HG03432 (cell line): Measurements from ENCODE around the gene ANXA8.

Source experiments
- ATAC-seq: cut with Tn5 transposase; IDR thresholded peaks from one replicate; pipeline ENCODE4 v1.9.1; 2021; ENCODE audit warnings: mild to moderate bottlenecking, moderate library complexity; ENCODE audit not compliant: unreplicated experiment

ANXA8 gene

DNA sequence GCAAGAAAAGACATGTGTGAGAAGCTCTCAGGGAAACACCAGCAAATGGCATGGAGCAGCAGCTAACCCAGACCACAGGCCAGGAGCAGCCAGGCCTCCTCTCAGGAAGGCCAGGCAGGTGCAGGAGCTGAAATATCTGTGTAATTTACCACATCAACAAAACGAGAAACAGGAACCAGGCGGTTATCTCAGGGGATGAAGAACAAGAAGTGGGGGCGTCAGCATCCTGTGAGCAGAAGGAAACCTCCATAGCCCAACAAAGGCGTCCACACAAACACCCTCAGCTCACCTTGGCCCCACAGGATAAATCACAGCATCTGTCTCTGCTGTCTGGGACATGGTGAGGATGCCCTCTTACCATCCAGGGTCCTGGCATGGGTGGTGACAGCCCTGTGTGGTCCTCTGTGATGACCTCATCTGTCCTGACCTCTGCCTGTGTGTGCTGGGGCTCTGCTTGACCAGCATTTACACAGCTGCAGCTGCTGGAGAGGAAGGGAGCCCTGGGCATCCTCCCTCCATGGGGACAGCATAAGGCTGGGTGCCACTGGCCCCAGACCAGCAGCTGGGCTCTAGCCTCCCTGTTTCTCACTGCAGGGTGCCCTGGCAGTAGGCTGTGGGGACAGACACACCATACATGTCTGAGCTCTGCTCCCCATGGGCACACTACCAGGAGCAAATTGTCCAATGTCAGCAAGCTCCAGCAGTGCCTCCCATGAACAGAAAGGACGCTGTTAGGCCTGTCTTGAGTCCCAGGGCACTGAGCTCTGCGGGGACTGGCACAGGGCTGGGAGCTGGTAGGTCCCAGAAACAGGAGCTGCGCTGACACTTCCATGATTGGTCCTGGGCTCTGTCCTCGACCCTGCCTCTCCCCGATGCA lies 34.6 kb downstream of the ANXA8 start:
- no peak for ATAC-seq

DNA sequence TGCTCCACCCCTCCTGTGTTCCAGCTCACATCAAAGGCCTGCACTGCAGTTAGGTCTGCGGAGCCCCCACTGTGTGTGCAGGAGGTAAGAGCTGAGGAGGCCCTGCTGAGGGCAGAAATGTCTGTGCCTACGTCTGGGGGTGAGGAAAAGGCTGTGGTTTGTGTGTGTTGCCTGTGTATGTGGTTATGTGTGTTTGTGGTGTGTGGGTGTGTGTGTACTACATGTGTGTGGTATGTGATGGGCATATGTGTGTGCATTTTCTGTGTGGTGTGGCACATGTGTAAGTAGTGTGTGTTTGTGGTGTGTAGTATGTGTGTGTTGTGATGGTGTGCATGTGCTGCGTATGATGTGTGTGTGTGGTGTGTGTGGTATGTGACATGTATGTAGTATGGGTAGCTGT lies 36.2 kb downstream of the ANXA8 start:
- no peak for ATAC-seq

DNA sequence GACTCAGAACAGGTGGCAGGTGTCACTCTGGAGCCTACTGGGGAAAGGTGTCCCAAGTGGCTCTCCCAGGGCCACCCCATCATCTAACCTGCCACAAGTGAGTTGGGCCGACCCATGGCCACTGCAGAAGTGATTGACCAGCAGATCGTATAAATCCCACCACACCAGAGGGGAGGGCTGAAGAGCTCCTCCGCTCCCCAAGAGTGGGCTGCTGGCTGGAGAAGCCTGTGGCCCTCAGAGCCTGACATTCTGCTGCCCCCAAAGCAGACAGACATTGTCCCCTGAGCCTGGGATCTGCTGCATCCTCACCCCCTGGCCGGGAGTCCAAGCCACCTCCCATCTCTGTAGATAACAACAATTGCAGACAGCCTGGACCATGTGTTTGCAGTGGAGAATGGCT lies 36.7 kb downstream of the ANXA8 start:
- ATAC-seq: no peak

DNA sequence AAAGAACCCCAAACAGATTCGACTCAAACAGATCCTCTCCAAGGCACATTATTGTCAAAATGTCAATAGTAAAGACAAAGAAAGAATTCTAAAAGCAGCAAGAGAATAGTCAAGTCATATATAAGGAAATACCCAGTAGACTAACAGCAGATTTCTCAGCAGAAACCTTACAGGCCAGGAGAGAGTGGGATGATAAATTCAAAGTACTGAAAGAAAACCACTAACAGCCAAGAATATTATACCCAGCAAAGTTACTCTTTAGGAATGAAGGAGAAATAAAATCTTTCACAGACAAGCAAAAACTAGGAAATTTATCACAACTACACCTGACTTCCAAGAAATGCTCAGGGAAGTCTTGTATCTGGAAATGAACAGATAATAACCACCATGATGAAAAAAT lies 38.2 kb downstream of the ANXA8 start:
- ATAC-seq: no peak

DNA sequence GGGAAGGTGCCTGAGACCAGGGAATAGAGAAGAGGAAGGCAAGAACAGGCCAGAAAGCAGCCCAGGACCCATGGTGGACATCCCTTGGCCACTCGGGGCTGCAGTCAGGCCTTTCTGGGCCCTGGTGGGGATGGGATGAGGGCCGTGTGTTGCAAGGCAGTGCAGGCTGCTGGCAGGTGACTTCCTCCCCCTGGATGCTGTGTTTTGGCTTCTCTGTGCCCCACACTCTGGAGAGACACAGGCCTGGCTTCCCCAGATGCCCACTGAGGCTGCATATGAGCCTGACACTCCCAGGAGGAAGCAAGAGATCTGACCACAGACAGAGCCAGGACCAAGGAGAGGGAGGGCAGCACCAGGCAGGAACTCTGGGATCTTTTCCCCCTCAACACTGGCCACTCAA lies 39.9 kb downstream of the ANXA8 start:
- ATAC-seq: no peak

DNA sequence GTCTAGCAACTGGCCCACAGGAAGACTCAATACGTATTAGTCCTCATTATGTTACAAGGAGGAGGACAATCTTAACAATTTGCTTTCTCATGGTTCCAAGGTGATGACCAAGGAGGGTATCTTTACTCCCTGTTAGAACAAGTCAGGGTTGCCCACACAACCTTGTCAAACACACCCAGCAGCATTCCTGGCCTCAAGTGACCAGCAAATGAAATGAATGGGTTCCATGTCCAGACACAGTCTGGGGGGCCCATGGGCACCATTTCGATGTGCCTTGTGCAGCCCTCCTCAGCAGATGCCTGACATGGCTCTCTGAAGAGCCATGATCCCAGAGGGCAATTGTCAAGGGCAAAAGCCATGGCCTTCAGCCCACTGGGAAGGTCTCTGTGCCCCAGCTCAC lies 40.8 kb downstream of the ANXA8 start:
- no peak for ATAC-seq

DNA sequence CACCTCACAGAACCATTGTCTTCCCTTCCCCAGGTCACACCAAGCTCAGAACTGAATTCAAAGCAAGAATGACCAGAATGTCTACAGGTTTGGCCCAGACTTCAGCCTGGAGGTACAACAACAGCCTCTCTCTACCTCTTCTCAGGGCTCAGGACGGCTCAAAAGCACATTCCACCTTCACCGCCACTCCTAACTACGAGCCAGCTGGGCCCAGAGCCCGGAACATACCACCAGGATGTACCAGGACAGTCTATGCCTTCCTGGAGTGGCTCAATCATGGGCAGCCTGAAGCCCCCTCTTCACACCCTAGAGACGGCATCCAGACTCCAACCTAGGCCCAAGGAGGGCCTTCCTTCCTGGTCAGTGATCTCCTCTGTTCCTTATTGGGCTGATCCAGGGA lies 41.6 kb downstream of the ANXA8 start:
- no peak for ATAC-seq

DNA sequence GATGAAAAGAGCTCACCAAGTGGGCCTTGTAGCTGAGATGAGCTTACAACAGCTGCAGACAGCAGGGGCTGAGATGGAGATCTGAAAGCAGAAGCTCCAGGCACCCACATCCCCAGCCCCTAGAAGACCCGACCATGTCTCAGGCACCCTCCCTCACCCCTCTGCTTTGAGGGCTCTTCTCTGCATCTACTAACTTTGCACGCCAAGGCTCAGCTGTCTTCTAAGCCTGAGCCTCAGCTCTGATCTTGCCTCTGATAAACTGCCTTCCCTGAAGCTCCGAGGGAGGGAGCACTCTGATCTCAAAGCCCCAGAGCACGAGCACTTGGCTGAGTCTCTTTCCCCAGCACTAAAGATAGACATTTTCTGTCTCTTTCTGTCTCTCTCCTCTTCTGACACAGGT lies 42.0 kb downstream of the ANXA8 start:
- no peak for ATAC-seq

DNA sequence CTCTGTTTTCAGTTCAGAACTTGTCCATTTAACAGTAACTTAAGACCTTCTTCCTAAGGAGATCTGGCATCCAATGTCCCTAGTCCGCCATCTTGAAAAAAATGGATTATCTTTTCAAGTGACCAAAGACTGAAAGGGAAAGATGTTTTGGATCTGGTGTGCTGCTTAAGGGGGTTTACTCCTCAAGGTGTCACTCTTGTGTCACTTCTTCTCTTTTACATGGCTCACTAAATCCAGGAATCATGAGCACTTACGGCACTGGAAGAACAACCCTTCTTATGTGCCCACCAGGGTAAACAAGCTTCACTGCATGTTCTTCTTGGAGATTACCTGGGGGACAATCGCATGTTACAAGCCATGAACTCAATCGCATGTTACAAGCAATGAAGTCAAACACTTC lies 43.7 kb downstream of the ANXA8 start:
- no peak for ATAC-seq

DNA sequence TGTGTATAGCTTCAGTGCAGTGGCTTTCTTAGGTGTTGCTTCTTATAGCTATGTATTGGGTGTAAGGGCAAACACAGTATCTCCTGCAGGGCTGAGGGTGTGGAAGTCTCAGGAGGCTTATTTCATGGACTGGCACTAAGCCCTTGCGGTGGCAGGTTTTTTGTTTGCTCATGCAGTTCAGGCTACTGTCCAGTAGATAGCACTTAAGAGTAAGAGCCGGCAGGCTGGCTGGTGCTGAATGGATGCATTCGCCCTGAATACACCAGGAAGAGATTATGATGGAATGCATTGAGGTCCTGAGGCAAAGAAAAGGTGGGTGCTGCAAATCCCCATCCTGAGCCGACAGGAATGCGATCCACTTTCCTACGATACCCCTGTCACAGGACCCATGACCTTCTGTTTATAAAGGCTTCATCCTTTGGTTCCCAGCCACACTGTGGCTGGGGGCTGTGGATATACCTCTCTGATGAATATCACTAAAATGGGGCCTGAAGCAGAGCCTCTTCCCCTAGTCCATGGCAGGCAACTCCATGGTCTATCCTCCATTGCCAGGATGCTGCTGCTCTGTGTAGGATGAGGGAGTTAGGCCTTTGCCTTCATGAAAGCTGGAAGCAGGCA lies 44.9 kb downstream of the ANXA8 start:
- no peak for ATAC-seq

DNA sequence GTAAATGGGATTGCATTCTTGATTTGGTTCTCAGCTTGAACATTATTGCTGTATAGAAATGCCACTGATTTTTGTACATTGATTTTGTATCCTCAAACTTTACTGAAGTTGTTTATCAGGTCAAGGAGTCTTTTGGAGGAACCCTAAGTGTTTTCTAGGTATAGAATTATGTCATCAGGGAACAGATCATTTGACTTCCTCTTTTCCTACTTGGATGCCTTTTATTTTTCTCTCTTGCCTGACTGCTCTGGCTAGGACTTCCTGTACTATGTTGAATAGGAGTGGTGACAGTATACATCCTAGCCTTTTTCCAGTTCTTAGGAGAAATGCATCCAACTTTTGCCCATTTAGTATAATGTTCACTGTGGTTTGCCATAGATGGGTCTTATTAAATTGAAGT lies 48.8 kb downstream of the ANXA8 start:
- no peak for ATAC-seq

DNA sequence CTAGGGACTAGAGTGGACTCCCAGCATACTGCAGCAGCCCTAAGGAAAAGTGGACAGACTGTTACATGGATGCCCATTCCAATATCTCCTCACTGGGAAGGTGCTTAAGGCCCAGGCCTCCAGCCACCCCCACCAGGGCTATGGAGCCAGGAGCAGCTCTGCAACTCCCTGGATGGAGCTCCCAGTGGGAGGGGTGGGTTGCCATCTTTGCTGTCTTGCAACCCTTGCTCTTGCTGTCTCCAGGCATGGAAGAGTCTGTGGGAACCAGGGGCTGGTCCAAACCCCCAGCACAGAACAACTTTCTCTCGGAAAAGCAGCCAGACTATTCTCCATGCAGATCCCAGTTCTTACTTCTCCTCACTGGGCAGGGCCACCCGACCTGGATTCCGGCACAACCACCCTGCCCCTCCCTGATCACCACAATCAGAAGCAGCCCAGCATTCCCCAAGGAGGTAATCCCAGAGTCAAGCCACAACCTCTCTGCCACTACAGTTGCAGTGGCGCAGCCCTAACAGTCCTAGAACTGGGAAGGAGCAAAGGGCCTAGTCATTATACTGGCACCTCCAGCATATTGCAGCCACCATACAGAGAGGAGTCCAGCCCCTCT lies 58.0 kb downstream of the ANXA8 start:
- ATAC-seq: no peak

DNA sequence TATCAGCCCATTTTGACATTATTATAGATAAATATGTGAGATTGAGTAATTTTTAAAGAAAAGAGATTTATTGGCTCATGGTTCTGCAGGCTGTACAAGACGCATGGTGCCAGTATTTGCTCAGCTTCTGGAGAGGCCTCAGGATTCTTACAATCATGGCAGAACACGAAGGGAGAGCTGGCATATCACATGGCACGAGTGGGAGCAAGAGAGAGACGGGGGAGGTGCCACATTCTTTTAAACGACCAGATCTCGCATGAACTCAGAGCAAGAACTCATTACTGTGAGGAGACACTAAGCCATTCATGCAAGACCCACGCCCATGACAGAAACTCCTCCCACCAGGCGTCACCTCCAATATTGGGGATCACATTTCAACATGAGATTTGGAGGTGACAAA lies 59.7 kb downstream of the ANXA8 start:
- ATAC-seq: no peak

DNA sequence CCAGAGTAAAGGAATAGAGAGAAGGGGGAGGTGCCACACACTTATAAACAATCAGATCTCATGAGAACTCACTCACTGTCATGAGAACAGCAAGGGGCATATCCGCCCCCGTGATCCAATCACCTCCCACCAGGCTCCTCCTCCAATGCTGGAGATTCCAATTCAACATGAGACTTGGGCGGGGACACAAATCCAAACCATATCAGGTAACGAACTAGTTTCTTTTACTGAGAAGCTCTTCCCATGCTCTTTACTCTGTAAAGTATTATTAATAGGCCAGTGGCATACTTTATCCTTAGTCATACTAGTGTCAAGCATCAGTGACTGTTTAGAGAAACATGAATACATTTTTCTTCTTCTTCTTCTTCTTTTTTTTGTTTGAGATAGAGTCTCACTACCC lies 60.4 kb downstream of the ANXA8 start:
- ATAC-seq: no peak

DNA sequence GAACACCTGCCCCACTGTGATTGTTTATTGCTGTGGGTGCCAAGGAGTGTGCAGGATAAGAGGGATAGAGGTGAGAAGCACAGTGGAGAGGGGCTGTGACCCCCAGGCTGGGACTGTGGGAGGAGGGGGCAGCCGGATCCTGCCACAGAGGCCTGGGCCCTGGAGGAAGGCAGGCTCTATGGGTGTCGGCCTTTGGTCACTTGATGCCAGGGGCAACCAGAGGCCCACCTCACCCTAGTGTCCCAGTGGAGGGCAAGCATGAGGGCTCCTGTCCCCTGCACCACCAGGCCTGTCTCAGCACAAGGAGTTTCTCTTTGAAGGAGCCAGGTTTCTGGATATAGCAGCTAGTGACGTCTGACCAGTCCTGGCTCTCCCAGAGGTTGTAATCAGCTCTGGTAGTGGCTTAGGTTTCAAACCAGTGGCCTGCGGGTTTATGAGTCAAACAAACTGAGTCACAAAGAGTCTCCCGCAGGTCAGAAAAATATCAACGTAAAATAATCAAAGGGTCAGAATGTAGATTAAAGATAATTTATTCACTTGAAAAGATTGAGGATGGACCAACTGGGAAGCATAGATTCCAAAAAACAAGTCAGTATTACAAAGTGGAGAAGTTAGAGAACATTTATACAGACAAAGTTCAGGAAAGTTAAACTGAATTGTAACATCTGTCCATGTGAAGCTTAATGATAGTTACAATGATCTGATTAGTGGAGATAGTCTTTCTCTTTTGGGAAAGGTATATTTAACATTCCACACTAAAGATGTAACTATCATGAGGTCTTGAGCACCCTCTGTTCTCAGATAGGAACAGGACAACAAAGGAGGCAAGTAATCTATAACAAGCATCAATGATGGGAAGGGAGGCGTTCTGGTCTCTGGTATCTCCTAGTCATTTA lies 62.6 kb downstream of the ANXA8 start:
- ATAC-seq: no peak

DNA sequence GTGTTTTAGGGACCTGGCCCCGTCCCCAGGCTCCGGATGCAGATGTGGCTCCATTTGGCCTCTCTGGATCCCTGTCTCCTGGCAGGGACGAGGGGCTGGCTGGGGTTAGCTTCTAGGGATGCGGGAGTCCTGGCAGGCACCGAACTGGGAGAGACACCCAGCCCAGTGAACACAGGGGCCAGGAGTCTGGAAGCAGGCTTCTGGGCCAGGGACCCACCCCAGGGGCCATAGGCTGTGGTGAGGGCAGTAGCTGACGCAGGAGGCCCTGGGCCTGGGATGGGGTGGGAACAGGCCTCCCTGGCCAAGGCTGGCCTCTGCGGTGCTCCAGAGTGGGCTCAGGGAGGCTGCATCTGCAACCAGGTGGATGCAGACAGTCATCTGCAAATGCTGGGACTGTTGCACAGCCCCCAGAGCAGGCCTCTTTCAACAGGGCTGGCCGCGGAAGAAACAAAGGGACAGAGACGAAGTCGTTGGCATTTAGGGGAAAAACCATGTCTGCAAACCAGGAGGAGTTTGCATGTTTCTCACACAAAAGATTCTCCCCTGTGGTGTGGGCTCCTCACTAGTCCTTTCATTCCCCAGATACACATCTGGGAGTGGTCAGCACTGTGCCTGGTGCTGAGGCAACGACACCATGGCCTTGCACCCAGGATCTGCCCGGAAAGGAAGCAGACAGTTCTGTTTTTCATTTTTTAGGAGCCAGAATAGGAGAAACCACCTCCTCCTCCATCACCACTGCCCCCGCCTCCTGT lies 63.4 kb downstream of the ANXA8 start:
- ATAC-seq: no peak

DNA sequence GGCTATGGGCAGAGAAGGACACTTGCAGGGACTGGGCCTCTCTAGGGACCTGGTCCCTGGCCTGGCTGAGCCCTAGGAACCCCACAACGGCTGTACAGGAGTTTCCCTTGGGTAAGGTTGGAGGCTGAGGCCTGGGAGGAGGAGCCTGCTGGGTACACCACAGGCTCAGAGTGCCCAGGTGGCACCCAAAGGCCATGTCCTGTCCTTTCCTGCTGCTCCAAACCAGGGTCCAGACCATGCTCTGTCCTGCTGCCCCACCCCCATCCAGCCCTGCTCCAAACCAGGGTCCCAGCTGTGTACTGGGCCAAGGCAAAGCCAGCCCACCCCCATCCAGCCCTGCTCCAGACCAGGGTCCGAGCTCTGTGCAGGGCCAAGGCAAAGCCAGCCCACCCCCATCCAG lies 64.5 kb downstream of the ANXA8 start:
- no peak for ATAC-seq

DNA sequence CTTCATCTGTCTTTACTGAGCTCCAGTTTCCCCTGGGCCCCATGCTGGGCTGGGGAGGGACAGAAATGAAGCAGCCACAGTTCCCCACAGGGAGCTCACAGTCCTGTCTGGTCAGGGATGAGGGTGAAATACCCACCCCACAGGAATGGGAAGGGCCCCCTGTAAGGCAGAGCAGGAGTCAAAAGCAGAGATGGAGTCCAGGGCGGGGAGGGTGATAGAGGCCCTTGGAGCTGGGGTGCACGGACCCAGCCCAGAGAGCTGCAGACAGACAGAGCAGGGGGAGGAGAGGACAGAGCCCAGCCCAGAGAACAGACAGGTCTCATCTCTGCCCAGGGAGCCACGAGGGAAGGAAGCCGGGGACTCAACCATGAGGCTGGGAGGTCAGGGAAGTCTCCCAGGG lies 64.9 kb downstream of the ANXA8 start:
- ATAC-seq: no peak

DNA sequence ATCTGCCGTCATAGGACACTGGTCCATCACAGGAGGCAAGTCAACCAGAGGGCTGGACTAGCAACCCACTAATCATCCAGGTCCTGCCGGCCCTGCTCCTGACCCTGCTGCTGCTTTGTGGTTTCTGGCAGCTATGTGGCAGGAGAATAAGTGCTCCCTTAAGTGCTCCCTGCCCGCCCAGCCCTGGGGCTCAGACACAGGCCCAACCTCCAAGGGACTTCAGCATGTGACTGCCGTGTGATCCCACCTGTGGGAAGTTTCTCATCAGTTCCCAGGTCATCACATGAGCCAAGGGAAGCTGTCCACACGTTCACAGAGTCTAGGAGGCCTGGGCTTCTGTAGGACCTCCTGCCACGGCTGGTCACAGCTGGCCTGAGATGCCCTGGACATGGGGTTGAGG lies 65.6 kb downstream of the ANXA8 start:
- no peak for ATAC-seq
